ENCODE data around the gene RPS2. TPM values are rescaled to one million over a fixed set of nuclear protein-coding genes. Genes with fewer than 3 reads are reported as not detected.
"Not testable (repeated sequence)": the region's sequence is repeated elsewhere in the genome, so short reads cannot be mapped to it uniquely, and the experiment has no call there.

The RPS2 gene
- total RNA-seq, 1 experiment from 2014 or later, result 3,874 TPM

DNA sequence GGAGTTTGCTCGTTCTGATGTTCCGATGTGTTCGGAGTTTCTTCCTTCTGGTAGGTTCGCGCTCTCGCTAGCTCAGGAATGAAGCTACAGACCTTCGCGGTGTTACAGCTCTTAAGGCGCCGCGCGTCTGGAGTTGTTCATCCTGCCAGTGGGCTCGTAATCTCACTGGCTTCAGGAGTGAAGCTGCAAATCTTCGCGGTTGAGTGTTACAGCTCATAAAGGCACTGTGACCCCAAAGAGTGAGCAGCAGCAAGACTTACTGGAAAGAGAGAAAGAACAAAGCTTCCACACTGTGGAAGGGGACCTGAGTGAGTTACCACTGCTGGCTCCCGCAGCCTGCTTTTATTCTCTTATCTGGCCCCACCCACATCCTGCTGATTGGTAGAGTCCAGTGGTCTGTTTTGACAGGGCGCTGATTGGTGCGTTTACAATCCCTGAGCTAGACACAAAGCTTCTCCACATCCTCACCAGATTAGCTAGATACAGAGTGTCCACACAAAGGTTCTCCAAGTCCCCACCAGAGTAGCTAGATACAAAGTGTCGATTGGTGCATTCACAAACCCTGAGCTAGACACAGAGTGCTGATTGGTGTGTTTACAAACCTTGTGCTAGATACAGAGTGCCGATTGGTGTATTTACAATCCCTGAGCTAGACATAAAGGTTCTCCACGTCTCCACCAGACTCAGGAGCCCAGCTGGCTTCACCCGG, 7.0 kb downstream of the RPS2 start:
- H3K23ac ChIP-seq (ENCODE audit: insufficient read length, low read depth, low read length); H2BK5ac ChIP-seq (ENCODE audit: insufficient read length, low read length); H2AK5ac ChIP-seq (ENCODE audit: insufficient read length, low read length); H3K9ac ChIP-seq (ENCODE audit: extremely low read depth, insufficient read length, low read length); H4K20me1 ChIP-seq (ENCODE audit: control insufficient read depth, insufficient read depth, insufficient read length); H3K14ac ChIP-seq (ENCODE audit: insufficient read depth, low read length); H3K9me3 Mint-ChIP-seq; H3K79me1 ChIP-seq (ENCODE audit: insufficient read depth, low read depth, low read length, poor library complexity, severe bottlenecking); H4K5ac ChIP-seq (ENCODE audit: insufficient read length, low read depth, low read length); H3K4me2 ChIP-seq (ENCODE audit: insufficient read depth, insufficient read length, low read length); H3K18ac ChIP-seq (ENCODE audit: insufficient read length, low read depth, low read length); H2AFZ ChIP-seq (ENCODE audit: low read length); H2BK20ac ChIP-seq (ENCODE audit: low read depth, low read length, poor library complexity, severe bottlenecking); H2BK12ac ChIP-seq (ENCODE audit: insufficient read length, low read depth, low read length); H3K27me3 ChIP-seq (ENCODE audit: insufficient read depth, low read length); H3K27ac ChIP-seq (ENCODE audit: insufficient read length, low read depth, low read length); H2BK120ac ChIP-seq (ENCODE audit: low read depth, low read length, poor library complexity, severe bottlenecking); DNase-seq; H3K23me2 ChIP-seq (ENCODE audit: insufficient read length, low read depth, low read length, poor library complexity, severe bottlenecking); H3K4ac ChIP-seq (ENCODE audit: low read depth, low read length); H3T11ph ChIP-seq (ENCODE audit: low read length); H3K79me2 ChIP-seq (ENCODE audit: insufficient read depth, low read length); H3K27ac Mint-ChIP-seq; H3K56ac ChIP-seq (ENCODE audit: insufficient read length, low read depth, low read length); H3K4me1 ChIP-seq (ENCODE audit: insufficient read depth, low read length); H3K9me3 ChIP-seq (ENCODE audit: control insufficient read depth, low read depth, low read length); H2BK15ac ChIP-seq (ENCODE audit: low read depth, low read length); H4K91ac ChIP-seq (ENCODE audit: insufficient read length, low read depth, low read length); H4K8ac ChIP-seq (replicated peaks; ENCODE audit: insufficient read length, low read depth, low read length): not testable (repeated sequence)
- WGBS (ENCODE audit: extremely low coverage, insufficient read length, low lambda C conversion rate), result no CpG with 5 or more reads among the region's 22 CpGs
- peaks cover 24% of the 10 kb centered on the region for H3K27me3 Mint-ChIP-seq (ENCODE audit: low read depth)
- H3K4me3 Mint-ChIP-seq, result peak overlapping the region in 1 of 2 experiments; percentile 29; a peak in 1 of 5 replicates
- H3K4me1 Mint-ChIP-seq, result peaks cover 24 to 30% of the 10 kb centered on the region in 2 experiments
- H3K36me3 Mint-ChIP-seq (ENCODE audit: insufficient read depth in 1 of 3, low read depth in 3 of 3), result peaks cover 10 to 20% (median 16%) of the 10 kb centered on the region in 3 experiments

All from H9 (cell line).